Neuronal stem cell (in vitro differentiated cells): ENCODE measurements around the gene CKS2.
A peak's percentile ranks its signal among the peaks of the same experiment; 100 is the strongest.

Experiments used
- DNase-seq: peaks from one replicate; pipeline ENCODE4 v3.0.0-alpha.2; 2013; ENCODE audit warnings: low spot score
- H2AFZ ChIP-seq: one replicate; pipeline ENCODE4 v1.6.1; 2013; ENCODE audit warnings: mild to moderate bottlenecking, low read length, inconsistent platforms
- H2AK5ac ChIP-seq: 2 replicates; pipeline ENCODE4 v1.6.1; 2013; ENCODE audit warnings: low read depth, mild to moderate bottlenecking, inconsistent platforms, low read length, moderate library complexity, mixed read lengths
- H2BK120ac ChIP-seq: 2 replicates; pipeline ENCODE4 v1.6.1; 2013; ENCODE audit warnings: low read depth, mild to moderate bottlenecking, inconsistent platforms, low read length, moderate library complexity, mixed read lengths
- H2BK12ac ChIP-seq: one replicate; pipeline ENCODE4 v1.6.1; 2013; ENCODE audit warnings: low read length, inconsistent platforms
- H2BK15ac ChIP-seq: 2 replicates; pipeline ENCODE4 v1.6.1; 2013; ENCODE audit warnings: mild to moderate bottlenecking, low read length, inconsistent platforms, mixed read lengths
- H2BK5ac ChIP-seq: one replicate; pipeline ENCODE4 v1.6.1; 2013; ENCODE audit warnings: inconsistent platforms, mild to moderate bottlenecking, low read length, moderate library complexity
- H3K14ac ChIP-seq: one replicate; pipeline ENCODE4 v1.6.1; 2013; ENCODE audit warnings: low read length, inconsistent platforms
- H3K18ac ChIP-seq: 2 replicates; pipeline ENCODE4 v1.6.1; 2013; ENCODE audit warnings: low read length, inconsistent platforms
- H3K23ac ChIP-seq: 2 replicates; pipeline ENCODE4 v1.6.1; 2013; ENCODE audit warnings: low read depth, mild to moderate bottlenecking, mixed read lengths, low read length, inconsistent platforms; ENCODE audit not compliant: poor library complexity
- H3K27ac ChIP-seq: replicated peaks from 3 replicates; pipeline ENCODE4 v1.5.1; 2013; ENCODE audit warnings: low read length, inconsistent platforms
- H3K27me3 ChIP-seq, 3 experiments: 2 replicates each; pipeline ENCODE4 v1.6.1; 2013; ENCODE audit warnings: low read length in 3 of 3, mild to moderate bottlenecking in 2 of 3, inconsistent platforms in 1 of 3, low read depth in 1 of 3, mixed read lengths in 1 of 3, moderate library complexity in 1 of 3; ENCODE audit not compliant: control insufficient read depth in 3 of 3, insufficient read depth in 3 of 3
- H3K36me3 ChIP-seq, 2 donors: replicated peaks in 1 of 2; 2 replicates each; pipeline ENCODE4 v1.6.1; 2013; ENCODE audit warnings: low read length in 2 of 2; ENCODE audit not compliant: control insufficient read depth in 2 of 2, insufficient read depth in 2 of 2
- H3K4ac ChIP-seq: 2 replicates; pipeline ENCODE4 v1.6.1; 2013; ENCODE audit warnings: inconsistent platforms, mild to moderate bottlenecking, low read length, moderate library complexity
- H3K4me1 ChIP-seq, 2 donors: 1 replicate in 1 of 2; 2 replicates in 1 of 2; pipeline ENCODE4 v1.6.1; 2013; ENCODE audit warnings: low read length in 2 of 2, low read depth in 1 of 2; ENCODE audit not compliant: control insufficient read depth in 2 of 2, insufficient read depth in 1 of 2
- H3K4me2 ChIP-seq: one replicate; pipeline ENCODE4 v1.6.1; 2013; ENCODE audit warnings: mild to moderate bottlenecking, low read length, inconsistent platforms; ENCODE audit not compliant: insufficient read depth, poor library complexity, severe bottlenecking
- H3K4me3 ChIP-seq, 2 donors: 2 replicates each; pipeline ENCODE4 v1.5.1; 2013; ENCODE audit warnings: low read length in 2 of 2, mild to moderate bottlenecking in 2 of 2, inconsistent platforms in 1 of 2, moderate library complexity in 1 of 2
- H3K79me1 ChIP-seq: one replicate; pipeline ENCODE4 v1.6.1; 2013; ENCODE audit warnings: low read depth, mild to moderate bottlenecking, inconsistent platforms, low read length, moderate library complexity
- H3K9ac ChIP-seq: one replicate; pipeline ENCODE4 v1.6.1; 2013; ENCODE audit warnings: mild to moderate bottlenecking, low read depth, low read length, inconsistent platforms; ENCODE audit not compliant: poor library complexity
- H3K9me3 ChIP-seq, 2 donors: replicated peaks in 1 of 2; 2 replicates each; pipeline versions ENCODE3 to v1.6.1; 2013; ENCODE audit warnings: low read length in 2 of 2, mild to moderate bottlenecking in 2 of 2, inconsistent platforms in 1 of 2, low read depth in 1 of 2, mixed read lengths in 1 of 2, moderate library complexity in 1 of 2; ENCODE audit not compliant: control insufficient read depth in 2 of 2, insufficient read depth in 1 of 2
- H4K8ac ChIP-seq: one replicate; pipeline ENCODE4 v1.6.1; 2013; ENCODE audit warnings: low read depth, mild to moderate bottlenecking, inconsistent platforms, low read length, moderate library complexity
- H4K91ac ChIP-seq: one replicate; pipeline ENCODE4 v1.6.1; 2013; ENCODE audit warnings: low read length, low read depth, mild to moderate bottlenecking, inconsistent platforms; ENCODE audit not compliant: poor library complexity
- WGBS, 2 donors: extraction: QIAGEN DNeasy Blood & Tissue Kit; methylation state at CpG; one replicate each; pipeline ENCODE4 v1.1.7; 2013; ENCODE audit warnings: missing lambda C conversion rate in 2 of 2, mixed read lengths in 1 of 2; ENCODE audit not compliant: insufficient read length in 2 of 2, insufficient replicate concordance in 1 of 2; ENCODE audit errors: extremely low coverage in 2 of 2; 5-methylcytosine and 5-hydroxymethylcytosine counted together

CKS2 gene

GRCh38 chr9:89311346-89312221 lies 589 bp downstream of the CKS2 start:
- no peak overlapping the region for H2BK12ac ChIP-seq
- H4K91ac ChIP-seq = no peak overlapping the region
- H3K9me3 ChIP-seq = no peaks in the 10 kb centered on the region
- peak overlapping the region; percentile 87 to 98 for H3K4me3 ChIP-seq
- no peaks in the 10 kb centered on the region for H3K27me3 ChIP-seq
- H2AK5ac ChIP-seq = peak overlapping the region; percentile 61
- H3K79me1 ChIP-seq = peaks cover 2% of the 10 kb centered on the region
- H3K18ac ChIP-seq = peak overlapping the region; percentile 97
- H2BK15ac ChIP-seq = no peak overlapping the region
- no peak overlapping the region for H4K8ac ChIP-seq
- H3K4me2 ChIP-seq = peak overlapping the region; percentile 66
- peak overlapping the region; percentile 48 for H2AFZ ChIP-seq
- peak overlapping the region; percentile 89 for H3K4ac ChIP-seq
- H3K14ac ChIP-seq = no peak overlapping the region
- H3K4me1 ChIP-seq = peaks cover 3 to 11% of the 10 kb centered on the region in 2 donors
- H3K27ac ChIP-seq = peak overlapping the region; percentile 92
- peak overlapping the region; percentile 96 for H3K9ac ChIP-seq
- WGBS, 2 donors = no CpG with 5 or more reads among the region's 54 CpGs
- no peak overlapping the region for H2BK120ac ChIP-seq
- H3K23ac ChIP-seq = peak overlapping the region; percentile 99
- DNase-seq = no peak
- H3K36me3 ChIP-seq = peaks cover 6 to 62% of the 10 kb centered on the region in 2 donors
- H2BK5ac ChIP-seq = peak overlapping the region; percentile 93

DNA sequence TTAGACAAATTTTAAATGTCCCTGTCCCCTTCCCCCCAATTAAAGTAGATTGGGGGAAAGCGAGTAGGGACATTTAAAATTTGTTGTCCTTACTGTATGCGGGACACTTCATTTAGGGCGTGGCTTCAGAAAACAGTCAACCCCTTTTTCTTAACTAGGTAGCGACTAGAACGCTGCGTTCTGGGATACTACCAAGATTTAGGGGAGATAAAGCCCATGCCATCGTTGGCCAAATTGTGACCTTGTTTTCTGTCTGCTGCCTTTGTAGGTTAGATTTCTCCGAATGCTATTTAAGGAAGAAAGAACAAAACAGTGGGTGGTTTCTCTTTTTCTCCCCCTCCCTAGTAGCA lies 1.2 kb downstream of the CKS2 start:
- Histone ChIP-seq H3K79me1 (peaks cover 2% of the 10 kb centered on the region), H2BK120ac (no peak overlapping the region), H3K4ac (no peak overlapping the region), H3K4me1 (peaks cover 3 to 14% of the 10 kb centered on the region in 2 donors), H2AK5ac (no peak overlapping the region), H2BK5ac (no peak overlapping the region), H2AFZ (no peak overlapping the region), H3K18ac (no peak overlapping the region), H3K23ac (no peak overlapping the region), H4K91ac (no peak overlapping the region), H3K9ac (peak overlapping the region; percentile 77), H3K27me3 (no peaks in the 10 kb centered on the region), H3K14ac (no peak overlapping the region), H2BK12ac (no peak overlapping the region), H3K4me2 (peak overlapping the region; percentile 66), H2BK15ac (no peak overlapping the region), H3K36me3 (peaks cover 7 to 68% of the 10 kb centered on the region in 2 donors), H3K27ac (no peak overlapping the region), H3K9me3 (no peaks in the 10 kb centered on the region), H4K8ac (no peak overlapping the region), H3K4me3 (peak overlapping the region; percentile 87 to 98)
- no peak for DNase-seq
- no CpG with 5 or more reads among the region's 8 CpGs for WGBS, 2 donors

DNA sequence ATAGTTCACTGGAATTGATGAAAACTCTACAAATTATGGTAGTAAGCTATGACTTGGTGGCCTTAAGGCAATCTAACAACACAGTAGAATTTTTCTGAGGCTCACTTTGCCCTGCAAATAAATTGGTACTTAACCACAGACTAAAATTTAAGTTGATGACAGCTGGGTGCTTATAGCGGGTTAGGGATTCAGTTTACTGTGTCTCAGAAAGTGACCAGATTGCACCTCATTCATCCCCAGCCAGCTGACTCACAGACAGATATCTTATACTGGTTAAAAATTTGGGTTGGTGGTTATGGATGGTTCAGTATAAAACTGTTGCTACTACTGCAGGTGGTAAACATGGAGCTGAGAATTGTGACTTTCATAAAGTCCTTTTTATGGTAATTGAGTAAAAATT lies 2.8 kb downstream of the CKS2 start:
- no peak overlapping the region for H4K91ac ChIP-seq
- no CpG with 5 or more reads among the region's 1 CpG for WGBS, 2 donors
- no peak overlapping the region for H4K8ac ChIP-seq
- no peak overlapping the region for H2BK5ac ChIP-seq
- no peak overlapping the region for H3K27ac ChIP-seq
- H3K9me3 ChIP-seq = no peaks in the 10 kb centered on the region
- DNase-seq = no peak
- H2BK120ac ChIP-seq = no peak overlapping the region
- H3K9ac ChIP-seq = no peak overlapping the region
- H3K27me3 ChIP-seq = no peaks in the 10 kb centered on the region
- H2AFZ ChIP-seq = no peak overlapping the region
- H3K4ac ChIP-seq = no peak overlapping the region
- peak overlapping the region in 1 of 2 donors; percentile 98 for H3K4me3 ChIP-seq
- no peak overlapping the region for H3K14ac ChIP-seq
- peaks cover 9 to 64% of the 10 kb centered on the region in 2 donors for H3K36me3 ChIP-seq
- H3K23ac ChIP-seq = no peak overlapping the region
- H2AK5ac ChIP-seq = no peak overlapping the region
- H2BK12ac ChIP-seq = no peak overlapping the region
- H3K79me1 ChIP-seq = peaks cover 2% of the 10 kb centered on the region
- no peak overlapping the region for H3K4me2 ChIP-seq
- peaks cover 3 to 19% of the 10 kb centered on the region in 2 donors for H3K4me1 ChIP-seq
- no peak overlapping the region for H3K18ac ChIP-seq
- H2BK15ac ChIP-seq = no peak overlapping the region

DNA sequence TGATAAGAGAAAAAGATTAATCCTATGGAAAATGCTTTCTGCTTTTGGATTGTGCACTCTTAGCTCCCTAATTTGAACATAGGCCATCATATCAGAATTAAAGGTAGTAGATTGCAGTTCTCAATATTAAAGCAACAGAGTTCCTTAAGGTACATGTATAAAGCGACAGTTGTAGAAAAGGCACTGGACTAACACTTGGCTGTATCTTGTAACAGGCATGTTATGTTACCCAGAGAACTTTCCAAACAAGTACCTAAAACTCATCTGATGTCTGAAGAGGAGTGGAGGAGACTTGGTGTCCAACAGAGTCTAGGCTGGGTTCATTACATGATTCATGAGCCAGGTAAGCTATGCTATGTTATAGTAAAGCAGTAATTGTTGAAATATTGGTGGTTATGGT lies 4.0 kb downstream of the CKS2 start:
- Histone ChIP-seq H3K18ac (no peak overlapping the region), H3K9me3 (no peaks in the 10 kb centered on the region), H3K23ac (no peak overlapping the region), H2BK15ac (no peak overlapping the region), H4K8ac (no peak overlapping the region), H3K27me3 (no peaks in the 10 kb centered on the region), H3K4me2 (no peak overlapping the region), H4K91ac (no peak overlapping the region), H3K4ac (no peak overlapping the region), H3K9ac (no peak overlapping the region), H3K79me1 (peaks cover 2% of the 10 kb centered on the region), H2BK5ac (no peak overlapping the region), H2AFZ (no peak overlapping the region), H3K4me1 (peaks cover 4 to 20% of the 10 kb centered on the region in 2 donors), H2BK120ac (no peak overlapping the region), H3K36me3 (peaks cover 12 to 67% of the 10 kb centered on the region in 2 donors), H2AK5ac (no peak overlapping the region), H3K27ac (no peak overlapping the region), H2BK12ac (no peak overlapping the region), H3K14ac (no peak overlapping the region), H3K4me3 (no peak overlapping the region)
- DNase-seq = no peak
- WGBS, 2 donors = no CpG with 5 or more reads among the region's 1 CpG
